ENCODE measurements around the gene HAUS7.
A peak's percentile ranks its signal among the peaks of the same experiment; 100 is the strongest.

Gene HAUS7

DNA sequence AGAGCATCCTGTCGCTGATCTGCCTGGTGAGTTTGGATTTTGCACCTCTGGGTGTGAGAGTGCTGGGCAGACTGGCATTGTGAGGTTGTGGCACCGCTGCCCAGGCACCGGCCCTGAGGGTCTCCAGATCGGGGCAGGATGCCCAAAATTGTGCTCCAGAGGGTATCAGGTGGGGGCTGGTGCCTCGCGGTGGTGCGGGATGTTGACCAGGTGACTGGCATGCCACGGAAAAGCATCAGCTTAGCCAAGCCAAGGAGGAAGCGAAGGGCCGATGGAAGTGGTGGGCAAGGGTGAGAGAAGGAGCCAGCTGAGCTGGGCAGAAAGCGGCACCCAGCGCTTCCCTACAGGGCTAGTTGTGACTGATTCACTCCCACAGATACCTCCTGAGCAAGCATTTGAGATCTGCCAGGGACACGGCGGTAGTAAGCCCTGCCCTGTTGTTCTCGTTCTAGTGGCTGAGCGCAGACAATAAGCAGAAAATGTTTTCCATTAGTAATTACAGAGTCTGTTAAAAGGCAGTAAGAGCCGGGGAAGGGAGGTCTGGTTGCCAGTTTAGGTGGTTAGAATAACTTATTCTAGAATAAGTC is 58.3 kb downstream of the HAUS7 start:
- TF ChIP-seq, protein P1, sequence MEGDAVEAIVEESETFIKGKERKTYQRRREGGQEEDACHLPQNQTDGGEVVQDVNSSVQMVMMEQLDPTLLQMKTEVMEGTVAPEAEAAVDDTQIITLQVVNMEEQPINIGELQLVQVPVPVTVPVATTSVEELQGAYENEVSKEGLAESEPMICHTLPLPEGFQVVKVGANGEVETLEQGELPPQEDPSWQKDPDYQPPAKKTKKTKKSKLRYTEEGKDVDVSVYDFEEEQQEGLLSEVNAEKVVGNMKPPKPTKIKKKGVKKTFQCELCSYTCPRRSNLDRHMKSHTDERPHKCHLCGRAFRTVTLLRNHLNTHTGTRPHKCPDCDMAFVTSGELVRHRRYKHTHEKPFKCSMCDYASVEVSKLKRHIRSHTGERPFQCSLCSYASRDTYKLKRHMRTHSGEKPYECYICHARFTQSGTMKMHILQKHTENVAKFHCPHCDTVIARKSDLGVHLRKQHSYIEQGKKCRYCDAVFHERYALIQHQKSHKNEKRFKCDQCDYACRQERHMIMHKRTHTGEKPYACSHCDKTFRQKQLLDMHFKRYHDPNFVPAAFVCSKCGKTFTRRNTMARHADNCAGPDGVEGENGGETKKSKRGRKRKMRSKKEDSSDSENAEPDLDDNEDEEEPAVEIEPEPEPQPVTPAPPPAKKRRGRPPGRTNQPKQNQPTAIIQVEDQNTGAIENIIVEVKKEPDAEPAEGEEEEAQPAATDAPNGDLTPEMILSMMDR (IDR thresholded peaks at IDR 0.05; ENCODE audit: low read length, missing control alignments), result no peak
- H3K4me3 ChIP-seq (replicated peaks; ENCODE audit: low read depth, low read length), result peak overlapping the region; percentile 44
- no peak for DNase-seq (ENCODE audit: low read depth)

DNA sequence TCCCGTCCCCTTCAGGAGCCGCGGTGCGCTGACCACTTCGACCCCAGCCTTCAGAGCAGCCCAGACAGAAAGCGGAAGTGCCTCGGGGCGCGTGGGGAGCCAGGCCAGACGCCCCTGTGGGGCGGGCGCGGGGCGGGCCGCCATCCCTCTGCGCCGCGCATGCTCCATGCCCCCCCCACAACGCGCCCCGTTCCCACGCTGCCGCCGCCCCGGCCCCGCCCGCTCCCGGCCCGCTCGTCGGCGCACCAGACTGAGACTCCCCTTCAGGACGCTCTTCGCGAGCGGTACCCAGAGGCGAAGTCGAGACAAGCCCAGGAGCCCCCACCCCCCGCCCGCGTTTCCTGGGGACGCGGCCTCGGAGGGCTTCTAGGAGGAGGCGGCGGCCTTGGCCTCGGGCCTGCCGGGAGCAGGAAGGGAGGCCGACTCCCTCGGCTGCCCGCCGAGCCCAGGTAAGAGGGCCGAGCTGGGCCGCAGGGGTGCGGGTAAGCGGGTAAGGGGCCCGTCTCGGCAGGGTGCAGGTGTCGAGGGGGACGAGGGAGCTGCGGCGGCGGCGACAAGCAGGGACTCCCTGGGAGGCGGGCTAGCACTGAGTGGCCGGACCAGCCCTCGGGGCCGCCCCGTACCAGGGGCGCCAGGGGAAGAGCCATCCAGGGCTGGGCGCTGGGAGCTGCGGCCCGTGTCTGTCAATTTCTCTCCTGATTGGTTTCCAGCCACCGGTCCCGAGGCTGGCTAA is 59.0 kb downstream of the HAUS7 start, which contains the start of gene ZFP92:
Gene ZFP92 (plus strand): TSS at position 218 of the 733 bp plus-strand sequence. CDS start 6,851 bp downstream, outside the sequence.
- H3K4me3 ChIP-seq (replicated peaks; ENCODE audit: low read depth, low read length), result peak within 1 kb of the TSS; percentile 44
- no peak for DNase-seq (ENCODE audit: low read depth)
- TF ChIP-seq, protein P1 (IDR thresholded peaks at IDR 0.05; ENCODE audit: low read length, missing control alignments), result no peak

DNA sequence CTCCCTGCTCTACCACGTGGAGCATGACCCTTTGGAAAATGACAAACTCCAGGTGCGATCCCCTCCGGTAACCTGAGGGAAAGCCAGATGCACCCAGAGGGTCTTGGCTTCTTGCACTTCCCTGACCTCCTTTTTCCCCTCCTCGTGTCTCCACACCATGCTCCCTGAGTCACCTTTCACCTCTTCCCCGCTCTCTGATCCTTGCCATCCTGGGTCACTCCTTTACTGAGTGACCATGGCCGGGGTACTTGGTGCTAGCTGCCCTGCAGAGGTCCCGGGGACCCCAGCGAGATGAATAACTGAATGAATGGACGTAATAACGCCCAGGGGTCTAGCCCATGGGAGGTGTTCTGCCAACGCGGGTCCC is 59.5 kb downstream of the HAUS7 start:
- no peak for DNase-seq (ENCODE audit: low read depth)
- TF ChIP-seq, protein P1 (IDR thresholded peaks at IDR 0.05; ENCODE audit: low read length, missing control alignments), result no peak
- peak overlapping the region; percentile 30 for H3K4me3 ChIP-seq (replicated peaks; ENCODE audit: low read depth, low read length)

DNA sequence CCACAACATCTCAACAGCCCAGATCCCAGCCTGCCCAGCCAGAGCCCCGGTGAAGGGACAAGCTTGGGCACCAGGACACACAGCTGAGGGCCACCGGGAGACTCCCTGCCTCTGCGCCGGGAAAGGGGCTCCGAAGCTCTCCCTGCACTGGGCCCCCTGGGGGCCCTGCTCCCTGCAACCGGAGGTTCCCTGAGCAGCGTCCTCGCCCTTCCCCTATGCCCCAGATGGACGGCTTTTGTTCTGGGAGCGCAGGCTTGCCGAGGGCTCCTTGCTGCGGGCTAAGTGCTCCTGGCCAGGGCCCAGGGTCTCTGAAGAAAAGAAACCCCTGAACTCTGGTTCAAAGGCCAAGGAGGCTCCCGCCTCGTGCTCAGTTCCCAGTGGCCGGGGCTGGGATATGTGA is 60.0 kb downstream of the HAUS7 start:
- no peak overlapping the region for H3K4me3 ChIP-seq (replicated peaks; ENCODE audit: low read depth, low read length)
- no peak for DNase-seq (ENCODE audit: low read depth)
- TF ChIP-seq, protein P1 (IDR thresholded peaks at IDR 0.05; ENCODE audit: low read length, missing control alignments), result no peak

DNA sequence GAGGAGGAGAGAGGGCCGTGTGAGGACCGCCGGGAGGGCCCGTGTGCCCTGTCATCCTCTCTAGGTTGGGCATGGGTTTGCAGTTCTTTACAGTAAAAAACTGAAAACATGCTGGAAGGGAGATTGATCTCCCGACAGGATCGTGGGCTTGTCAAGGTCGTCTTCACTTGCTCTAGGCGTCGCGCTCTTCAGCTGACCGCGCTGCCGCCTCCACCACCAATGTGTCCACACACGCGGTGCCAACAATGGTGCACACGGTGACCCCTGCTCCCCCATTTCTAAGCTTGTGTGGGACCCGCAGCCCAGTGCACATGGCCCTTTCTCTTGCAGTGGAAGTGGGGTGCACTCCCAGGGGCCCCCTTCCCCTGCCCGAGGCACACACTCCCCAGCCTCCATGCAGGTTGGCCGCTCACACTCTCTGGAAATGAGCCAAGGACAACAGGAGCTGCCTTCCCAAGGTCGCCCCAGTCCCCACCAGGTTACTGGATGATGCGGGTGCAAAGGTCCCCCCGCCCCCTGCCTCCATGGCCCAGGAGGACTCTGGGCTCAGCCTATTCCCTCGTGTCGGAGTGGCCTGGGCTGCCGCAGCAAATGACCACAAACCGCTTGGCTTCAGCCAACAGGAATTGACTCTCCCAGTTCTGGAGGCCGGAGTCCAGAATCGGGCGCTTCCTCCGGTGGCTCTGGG is 60.8 kb downstream of the HAUS7 start:
- no peak for DNase-seq (ENCODE audit: low read depth)
- TF ChIP-seq, protein P1 (IDR thresholded peaks at IDR 0.05; ENCODE audit: low read length, missing control alignments), result no peak

DNA sequence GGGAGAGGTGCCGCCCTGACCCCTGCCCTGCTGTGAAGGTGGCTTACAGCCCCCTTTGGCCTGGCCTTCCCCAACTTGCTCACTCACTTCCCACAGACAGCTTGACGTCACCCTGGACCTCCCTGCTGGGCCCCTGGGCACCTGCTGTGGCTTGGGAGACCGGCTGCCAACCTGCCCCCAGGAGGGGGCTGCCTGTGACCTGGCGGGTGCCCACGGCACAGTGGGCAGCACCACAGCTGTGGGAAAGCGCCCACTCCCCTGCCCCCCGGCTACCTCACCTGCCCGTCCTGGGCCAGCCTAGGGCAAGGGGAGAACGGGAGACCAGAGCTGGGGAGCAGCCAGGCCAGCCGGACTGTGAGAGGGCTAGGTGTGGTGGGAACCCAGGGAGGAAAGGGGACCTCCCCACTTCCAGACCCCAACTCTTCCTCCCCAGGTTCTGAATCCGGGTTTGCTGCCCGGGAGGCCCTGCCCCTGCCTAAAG is 61.5 kb downstream of the HAUS7 start:
- TF ChIP-seq, protein P1 (IDR thresholded peaks at IDR 0.05; ENCODE audit: low read length, missing control alignments), result no peak
- DNase-seq (ENCODE audit: low read depth), result no peak
- H3K4me3 ChIP-seq (replicated peaks; ENCODE audit: low read depth, low read length), result no peak overlapping the region

More for the DNA sequence above, 60.8 kb downstream of the HAUS7 start:
- no peak overlapping the region for H3K4me3 ChIP-seq (replicated peaks; ENCODE audit: low read depth, low read length)

Measured in fibroblast of pulmonary artery (primary cell).